GM19238 (cell line): ENCODE results near the gene BMP10.
"Not testable (repeated sequence)": the region's sequence is repeated elsewhere in the genome, so short reads cannot be mapped to it uniquely, and the experiment has no call there.

Source experiments
- DNase-seq: peaks from one replicate; pipeline ENCODE4 v3.0.0; 2011; ENCODE audit warnings: low spot score; ENCODE audit not compliant: insufficient read length

The BMP10 gene

DNA sequence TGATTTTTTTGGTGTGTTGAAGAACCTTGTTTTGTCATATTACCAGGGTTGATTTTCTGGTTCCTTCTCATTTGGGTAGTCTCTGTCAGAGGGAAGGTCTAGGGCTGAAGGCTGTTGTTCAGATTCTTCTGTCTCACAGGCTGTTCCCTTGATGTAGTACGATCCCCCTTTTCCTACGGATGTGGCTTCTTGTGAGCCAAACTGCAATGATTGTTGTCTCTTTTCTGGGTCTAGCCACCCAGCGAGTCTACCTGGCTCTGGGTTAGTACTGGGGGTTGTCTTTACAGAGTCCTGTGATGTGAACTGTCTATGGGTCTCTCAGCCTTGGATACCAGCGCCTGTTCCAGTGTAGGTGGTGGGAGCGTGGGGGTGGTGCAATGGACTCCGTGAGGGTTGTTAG is 24.8 kb upstream of the BMP10 start:
- not testable (repeated sequence) for DNase-seq

DNA sequence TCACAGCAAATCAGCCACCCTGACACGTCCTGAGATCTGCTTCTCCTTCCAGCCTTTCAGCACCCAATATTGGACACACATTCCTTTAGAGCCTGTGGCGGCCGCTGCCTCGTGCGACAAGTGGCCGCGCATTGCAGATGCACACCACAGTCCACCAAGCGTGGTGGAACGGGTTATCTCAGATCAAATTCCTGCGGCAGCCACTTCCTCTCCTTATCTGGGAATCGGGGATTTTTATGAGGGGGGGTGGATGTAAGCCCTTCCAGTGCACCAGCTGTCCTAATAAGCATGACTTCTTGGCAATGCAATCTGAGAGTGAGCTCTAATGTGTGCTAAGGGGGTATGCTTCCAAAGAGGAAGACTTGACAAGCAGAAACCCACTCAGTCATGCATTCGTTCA is 18.3 kb upstream of the BMP10 start:
- no peak for DNase-seq

DNA sequence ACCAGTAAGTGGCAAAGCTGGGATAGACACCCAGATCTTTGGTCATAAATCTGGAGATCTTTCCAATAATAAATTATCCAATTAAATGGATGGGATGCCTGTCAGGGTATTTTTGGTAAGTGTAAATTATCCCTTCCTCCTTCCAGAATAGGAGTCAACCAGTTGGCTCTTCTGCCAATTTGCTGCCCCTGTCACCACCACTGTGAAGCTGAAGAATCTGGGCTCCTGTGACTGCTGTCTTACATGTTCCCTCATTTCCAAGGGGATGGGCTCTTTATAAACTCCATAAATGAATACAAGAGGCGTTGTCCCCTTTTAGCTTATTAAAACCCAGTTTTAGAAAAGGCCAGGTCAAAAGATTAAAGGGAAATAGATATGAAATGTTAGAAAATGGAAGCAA is 17.8 kb upstream of the BMP10 start:
- DNase-seq = no peak

DNA sequence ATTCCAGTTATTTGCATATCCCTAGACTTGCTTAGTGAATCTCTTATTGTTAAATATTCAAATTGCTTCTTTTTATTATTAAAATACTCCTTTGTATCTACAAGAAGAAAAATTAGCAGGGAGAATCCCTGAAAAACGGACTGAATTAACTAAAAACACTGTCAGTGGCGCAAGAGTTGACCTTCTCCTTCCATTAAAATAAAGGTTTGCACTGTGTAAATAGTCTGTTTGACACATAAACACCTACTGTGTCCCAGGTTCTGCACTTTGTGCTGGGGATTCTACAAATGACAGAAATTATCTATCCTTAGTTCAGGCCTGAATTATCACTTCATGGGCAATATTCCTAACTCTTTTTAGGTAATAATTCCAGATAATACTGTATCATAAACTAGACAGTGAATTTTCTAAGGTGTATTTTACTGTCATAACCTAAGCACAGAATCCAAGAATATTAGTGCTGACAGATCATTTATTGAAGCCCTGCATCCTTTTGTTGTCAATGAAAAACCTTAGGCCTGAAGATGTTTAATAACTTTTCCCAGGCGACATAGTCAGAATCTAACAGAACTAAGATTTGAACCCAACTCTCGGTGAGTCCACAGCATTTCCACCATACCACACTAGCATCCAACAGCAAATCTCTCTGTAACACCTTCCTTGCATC is 17.0 kb upstream of the BMP10 start:
- DNase-seq = no peak

DNA sequence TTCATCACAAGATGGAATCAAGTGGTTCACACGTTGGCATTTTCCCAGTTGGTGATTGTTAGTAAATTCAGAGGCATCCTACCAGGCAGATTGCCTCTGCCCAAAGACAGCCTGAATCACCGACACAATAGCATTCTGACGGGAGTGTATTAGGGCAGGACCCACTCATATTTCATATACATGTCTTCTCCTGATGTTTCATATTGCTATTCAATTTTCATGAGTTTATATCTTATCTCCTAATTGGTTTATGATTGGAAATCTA is 14.5 kb upstream of the BMP10 start:
- no peak for DNase-seq

DNA sequence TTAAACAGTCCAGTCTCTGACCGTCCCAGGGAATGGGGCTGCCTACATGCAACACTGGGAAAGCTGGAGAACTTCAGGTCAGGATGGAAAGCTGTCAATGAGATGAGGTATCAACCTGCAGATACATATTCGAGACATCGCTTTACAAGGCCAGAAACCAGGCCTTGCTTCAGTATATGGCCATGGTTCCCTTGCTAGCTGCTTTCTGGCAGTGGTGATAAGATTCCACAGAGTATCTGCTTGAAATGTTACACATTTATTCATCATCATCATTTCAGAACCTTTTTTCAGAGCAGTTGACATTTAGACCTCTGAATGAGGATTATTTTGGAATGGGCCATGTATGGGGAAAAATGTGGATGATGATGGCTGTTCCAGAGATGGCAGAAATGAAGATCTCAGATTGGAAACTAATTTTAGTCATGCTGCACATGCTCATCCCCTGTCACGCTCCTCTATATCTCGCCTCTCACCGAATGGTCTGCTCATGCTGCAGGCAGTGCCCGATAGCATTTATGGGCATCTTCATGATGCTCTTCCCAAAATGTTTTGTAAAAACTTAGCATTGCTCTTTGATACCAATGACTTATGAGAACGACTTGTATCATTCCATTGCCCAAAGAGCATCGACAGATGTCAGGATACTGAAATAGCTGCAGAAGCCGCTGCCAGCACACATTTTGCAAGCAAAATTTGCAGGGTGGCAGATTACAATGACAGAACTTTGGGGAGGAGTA is 14.0 kb upstream of the BMP10 start:
- no peak for DNase-seq

DNA sequence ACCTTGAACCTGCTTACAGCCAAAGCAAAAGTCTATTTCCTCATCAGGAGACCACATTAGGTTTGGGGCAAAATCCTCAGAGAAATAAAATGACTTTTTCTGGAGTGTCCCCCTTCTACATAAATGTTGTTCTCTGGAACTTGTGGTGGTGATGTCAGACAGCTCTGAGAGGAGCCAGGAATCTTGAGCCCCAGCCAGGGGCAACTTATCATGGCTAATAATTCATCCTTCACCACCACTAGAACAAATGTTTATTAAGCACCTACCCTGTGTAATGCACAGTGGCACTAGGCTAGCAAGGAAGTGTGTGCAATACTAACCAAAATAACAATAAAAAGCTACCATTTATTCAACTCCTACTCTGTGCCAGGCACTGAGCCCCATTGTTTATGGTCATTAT is 9.0 kb upstream of the BMP10 start:
- no peak for DNase-seq

DNA sequence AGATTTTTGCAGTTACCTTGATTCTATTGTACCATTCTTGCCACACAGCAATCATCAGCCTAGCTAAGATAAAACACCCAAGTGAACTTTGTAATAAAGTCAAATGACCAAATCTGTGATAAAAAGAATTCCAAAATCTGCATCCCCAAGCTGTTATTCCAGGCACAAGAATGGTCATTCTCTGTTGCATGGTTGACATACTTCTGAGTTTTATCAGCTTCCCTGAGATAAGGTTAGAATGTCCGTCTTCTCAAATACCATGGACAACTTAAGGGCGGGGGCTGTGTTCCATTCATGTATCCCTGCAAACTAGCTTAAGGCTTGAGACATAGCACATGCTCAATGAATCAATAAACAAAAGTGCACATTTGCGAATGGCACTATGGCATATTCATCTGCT is 8.1 kb upstream of the BMP10 start:
- DNase-seq = no peak

DNA sequence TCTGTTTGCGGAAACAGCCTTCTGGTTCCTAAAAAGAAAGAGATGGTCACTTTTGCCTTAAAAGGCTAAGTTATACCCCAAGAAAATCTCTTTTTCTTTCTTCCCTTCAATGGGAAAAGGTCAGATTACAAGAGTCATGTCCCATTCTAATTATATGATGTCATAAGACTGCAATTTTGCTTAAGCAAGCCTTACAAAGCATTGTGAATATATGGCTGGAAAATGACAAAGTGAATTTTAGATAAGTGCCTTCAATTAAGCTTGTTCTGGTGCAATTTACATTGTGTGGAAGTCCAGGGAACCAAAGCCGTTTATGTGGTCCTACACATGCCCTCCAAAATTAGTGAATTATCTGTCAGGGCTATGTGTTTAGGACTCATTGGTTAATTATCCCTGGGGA is 7.6 kb upstream of the BMP10 start:
- no peak for DNase-seq

DNA sequence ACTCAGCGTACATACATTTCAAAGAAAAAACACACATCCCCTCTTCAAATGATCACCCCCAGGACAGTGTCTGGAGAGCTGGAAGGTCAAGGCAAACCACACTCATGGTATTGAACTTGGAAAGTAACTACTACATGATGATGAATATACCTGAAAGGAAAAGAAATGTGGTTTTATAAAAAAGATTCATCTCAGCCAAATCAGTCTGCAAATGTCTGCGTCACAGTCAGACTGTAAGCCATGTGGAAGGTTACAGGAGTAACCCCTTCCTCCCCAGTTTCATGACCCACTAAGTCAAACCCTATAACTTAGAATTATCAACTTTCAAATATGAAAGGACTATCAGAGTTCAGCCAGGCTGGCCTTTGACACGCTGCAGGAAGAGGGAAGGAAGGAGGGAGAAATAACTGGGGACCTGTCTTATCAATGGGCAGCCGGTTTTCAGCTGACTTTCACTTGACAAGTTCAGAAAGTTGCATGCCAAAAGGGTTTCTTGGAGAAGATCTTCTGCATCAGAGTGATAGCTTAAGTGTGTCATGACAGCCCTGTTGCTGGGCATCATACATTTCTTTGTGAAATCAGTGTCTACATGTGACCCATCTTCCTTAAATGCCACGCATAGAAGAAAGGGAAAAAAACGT is 7.0 kb upstream of the BMP10 start:
- no peak for DNase-seq

DNA sequence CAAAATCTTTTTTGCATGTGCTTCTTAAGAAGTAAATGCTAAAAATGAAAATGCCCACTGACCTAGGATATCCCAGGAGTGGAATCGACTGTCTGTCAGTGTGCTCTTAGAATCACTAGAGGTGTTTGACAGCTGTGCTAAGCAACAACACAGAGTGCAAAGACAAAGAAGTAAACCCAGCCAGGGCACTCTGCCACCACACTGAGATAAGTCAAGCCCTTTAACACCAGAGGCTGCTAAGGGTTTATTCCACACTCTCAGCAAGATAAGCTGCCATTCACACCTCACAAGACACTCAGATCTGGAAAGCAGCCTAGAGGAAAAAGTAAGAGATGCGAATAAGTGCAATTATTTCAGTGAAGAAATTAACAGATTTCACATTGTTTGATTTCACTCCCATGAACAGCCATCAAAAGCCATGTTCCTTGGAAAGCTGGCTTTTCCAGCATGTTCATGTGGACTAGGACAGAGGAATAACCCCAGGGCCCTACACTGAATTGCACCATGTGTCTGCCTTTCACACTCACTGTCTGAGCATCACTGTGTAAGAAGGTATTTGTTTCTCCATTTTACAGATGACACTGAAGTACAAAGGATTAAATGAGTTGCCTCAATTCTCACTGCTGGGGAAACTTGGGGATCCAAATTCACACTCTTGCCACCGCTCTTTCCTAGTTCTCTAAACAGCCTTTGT is 6.0 kb upstream of the BMP10 start:
- no peak for DNase-seq

DNA sequence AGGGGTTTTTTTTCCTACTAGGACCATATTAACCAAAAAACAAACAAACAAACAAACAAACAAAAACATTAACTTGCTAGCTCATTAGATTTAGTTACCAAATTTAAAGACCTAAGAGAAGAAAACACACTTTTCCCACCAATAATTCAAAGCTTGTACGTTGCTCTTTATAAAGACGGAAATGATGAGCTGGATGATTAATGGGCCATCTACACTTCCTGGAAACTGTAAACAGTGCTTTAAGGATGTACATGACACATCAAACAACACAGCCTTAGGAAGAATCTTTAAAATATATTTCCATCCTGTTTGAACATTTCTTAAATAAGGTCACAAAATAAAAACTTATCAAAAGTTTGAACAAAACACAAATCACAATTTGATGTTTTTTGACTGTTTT is 982 bp downstream of the BMP10 start:
- no peak for DNase-seq

DNA sequence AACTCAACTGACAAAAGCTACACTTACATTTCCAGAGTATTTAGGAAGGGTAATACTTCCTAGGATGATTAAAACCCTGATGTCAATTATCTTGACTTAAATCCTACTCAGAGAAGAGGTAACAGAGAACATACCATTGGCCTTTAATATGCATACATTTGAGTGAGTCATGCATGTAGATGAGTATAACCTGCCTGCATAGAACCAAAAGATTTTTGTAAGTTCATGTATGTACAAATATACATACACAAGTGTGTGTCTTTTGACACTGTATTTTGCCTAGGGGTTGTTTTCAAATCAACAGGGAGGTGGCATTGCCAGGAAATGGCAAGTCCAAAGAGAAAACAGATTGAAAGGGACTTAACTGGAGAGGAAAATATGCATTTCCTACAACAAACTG is 6.1 kb downstream of the BMP10 start:
- no peak for DNase-seq

DNA sequence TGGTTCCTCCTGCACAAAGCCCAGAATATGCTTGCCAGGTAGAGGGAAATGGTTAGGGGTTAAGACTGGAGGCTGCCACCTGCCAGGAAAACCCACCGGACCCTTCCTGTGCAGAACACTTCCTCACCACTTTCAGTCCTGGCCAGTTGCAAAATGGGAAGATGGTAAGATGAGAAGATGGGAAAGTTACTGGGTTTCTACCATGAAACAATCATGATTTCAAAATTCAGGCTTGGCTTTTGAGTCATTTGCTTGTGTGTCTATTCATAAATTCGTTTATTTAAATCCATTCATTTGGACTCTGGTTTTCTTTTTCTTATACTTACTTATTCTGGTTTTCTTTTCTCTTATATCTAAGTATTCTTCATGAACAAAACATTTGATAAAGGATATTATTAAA is 7.2 kb downstream of the BMP10 start:
- no peak for DNase-seq

DNA sequence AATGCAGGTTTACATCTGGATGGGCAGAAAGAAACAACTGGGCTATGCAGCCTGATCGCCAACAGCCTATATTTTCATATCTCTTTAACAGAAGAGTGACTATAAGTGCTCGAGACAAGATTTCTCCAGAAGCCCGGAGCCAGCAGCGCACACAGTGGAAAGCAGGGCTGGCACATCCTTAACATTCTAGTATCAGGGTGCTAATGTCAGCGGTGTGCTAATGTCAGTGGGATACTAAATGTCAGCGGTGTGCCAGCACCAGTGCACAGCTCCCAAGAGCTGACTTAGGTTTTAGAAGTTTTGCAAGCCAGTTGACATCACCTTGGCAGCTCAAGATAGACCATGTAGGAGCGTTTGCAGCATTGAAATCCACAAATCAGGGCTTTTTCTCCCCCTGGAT is 8.3 kb downstream of the BMP10 start:
- no peak for DNase-seq

DNA sequence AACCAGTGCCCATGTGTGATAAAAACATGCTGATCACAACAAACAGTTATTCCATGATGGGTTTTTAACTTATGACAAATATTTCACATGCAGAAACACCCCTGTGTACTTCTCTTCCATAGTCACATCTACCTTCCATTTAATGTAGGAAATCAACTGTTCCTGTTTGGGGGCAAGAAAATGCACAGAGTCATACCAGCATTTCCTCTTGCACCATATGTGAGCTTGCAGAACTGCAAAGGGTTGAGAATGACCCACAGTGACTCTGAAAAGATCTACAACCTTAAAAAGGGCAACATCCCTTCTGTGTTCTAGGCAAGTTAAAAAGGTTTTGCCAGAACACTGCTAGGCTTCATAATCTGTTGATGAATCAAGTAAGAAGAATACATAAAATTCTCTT is 9.9 kb downstream of the BMP10 start:
- no peak for DNase-seq

DNA sequence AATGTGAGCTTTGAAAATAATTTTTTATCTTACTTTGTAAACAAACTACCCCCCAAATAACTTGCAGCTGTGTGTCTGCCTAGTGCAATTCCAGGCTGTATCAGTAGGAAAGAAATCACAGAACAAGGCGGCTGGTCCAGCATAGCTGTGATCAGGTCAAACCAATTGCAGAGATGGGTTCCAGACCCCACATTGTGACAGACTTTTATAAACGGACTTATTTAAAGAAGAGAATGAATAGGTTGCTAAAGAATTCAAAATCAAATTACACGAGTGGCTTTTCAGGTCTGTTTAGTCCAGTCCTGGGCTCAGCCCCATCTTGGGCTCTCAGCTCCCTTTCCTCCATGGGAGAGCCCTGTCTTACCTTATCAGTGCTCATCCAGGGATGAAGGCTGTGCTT is 11.1 kb downstream of the BMP10 start:
- DNase-seq = no peak

DNA sequence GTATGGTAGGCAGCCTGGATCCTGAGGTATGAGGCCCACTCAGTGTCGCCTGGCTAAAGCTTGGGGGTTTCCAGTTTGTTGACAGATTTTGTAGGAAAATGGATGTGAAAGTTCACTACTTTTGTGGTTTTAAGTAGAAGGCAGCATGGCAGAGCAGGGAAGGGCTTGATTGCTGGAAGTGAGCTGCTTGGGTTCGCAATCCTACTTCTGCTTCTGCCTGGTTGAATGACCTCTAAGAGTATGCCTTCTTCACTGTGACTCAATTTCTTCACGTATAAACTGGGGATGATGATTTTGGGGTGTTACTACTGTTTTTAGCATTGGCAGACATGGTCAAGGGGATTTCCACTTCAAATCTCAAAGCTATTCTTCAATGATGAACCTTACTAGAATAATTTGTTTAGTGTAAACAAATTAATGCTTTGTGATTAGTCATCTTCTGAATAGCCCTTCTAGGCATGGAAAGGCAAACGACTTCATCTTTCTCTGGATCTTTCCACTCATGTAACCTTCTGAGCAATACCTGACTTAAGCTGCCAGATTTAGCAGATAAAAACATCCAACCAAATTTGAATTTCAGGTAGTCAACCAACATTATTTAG is 13.2 kb downstream of the BMP10 start:
- DNase-seq = no peak

DNA sequence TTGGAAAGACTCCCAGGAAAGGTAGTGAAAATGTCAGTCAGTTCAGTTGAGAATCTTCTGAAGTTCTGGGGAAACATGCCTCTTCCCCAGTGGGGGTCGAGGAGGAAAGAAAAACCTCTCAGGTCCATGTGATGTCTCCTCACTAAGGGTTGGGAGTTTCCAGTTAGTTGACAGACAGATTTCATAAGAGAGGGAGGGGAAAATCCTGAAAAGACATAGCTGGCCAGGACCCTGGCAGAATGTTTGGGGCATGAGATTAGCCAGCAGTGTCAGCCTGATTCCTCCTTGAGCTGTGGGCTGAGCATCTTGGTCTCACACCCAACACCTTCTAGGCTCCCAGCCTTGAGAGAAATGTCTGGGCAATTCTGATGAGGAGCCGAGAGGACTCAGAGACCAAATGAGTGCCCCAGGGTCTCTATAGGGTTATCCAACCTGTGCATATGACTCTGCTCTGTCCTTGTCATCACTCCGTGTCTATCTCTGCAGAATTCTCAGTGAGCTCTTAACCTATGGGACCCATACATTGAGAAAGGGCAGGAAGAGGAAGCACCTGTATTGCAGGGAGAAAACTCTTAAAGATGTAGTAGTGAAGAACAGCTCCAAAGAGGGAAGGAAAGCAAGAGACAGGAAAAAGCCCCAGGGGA is 13.9 kb downstream of the BMP10 start:
- no peak for DNase-seq

DNA sequence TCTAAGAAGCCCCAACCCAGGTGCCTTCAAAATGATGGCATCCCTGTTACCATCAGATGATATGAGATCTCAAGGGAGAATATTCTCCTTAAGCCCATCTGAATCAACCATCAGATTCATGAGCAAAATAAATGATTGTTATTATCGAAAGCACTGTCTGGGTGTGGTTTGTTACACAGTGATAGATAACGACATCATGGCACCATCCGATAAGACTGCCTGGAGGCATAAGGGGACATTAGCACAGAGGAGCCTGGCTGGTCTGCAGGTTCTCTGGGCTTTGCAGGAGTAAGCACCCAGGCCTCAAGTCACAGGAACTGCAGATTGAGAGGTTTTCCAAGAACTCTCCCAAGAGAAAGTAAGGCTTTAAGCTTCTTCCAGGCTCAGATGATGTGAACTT is 15.6 kb downstream of the BMP10 start:
- no peak for DNase-seq

DNA sequence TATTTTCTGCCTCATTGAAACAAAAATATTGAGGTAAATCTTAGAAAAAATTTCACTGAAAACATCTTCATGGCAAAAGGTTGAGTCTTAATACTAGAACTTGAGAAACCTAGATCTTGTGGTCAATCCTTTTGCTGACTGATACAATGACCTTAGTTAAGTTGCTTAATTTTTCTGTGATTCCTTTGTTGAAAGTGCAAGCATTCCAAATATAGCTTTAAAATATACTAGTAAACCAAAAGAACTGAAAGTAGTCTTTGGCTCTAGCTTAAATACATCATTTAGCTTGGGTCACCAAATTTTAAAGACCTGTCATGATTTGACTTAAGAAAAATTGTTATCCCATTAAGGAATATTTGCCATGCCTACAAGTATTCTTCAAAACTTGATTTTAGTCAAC is 16.7 kb downstream of the BMP10 start:
- no peak for DNase-seq

DNA sequence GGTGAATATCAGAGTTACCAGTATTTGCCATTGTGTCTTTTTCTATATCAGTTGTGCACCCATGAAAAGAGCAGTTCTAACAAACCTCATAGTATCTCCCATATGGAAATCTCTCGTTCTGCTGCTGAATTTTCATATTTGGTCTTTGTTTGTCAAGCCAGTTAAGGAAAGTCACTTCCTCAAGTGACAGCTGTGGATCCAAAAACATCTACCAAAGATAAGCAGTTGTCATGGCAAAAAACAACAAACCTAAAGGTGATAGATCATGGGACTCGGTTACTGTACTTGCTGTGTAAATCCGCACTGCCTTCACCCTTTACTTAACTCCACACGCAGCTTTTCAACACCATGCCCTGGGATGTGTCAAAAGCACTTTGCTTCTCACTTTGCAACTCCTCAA is 17.3 kb downstream of the BMP10 start:
- DNase-seq = no peak
